NB4 (cell line): ENCODE results near the gene IL17RA.
A peak's percentile ranks its signal among the peaks of the same experiment; 100 is the strongest.
"Not testable (repeated sequence)": the region's sequence is repeated elsewhere in the genome, so short reads cannot be mapped to it uniquely, and the experiment has no call there.

Experiments
- DNase-seq: peaks from one replicate; pipeline ENCODE4 v3.0.0; 2010; ENCODE audit warnings: low read depth
- H3K4me3 ChIP-seq: one replicate; pipeline ENCODE4 v1.5.1; 2011; ENCODE audit warnings: mild to moderate bottlenecking, low read depth, low read length, moderate library complexity
- MYC ChIP-seq: IDR thresholded peaks from 2 replicates; pipeline ENCODE4 v1.6.1; 2011; ENCODE audit warnings: low read depth, low read length
- POLR2A ChIP-seq: IDR thresholded peaks from 2 replicates; pipeline ENCODE4 v1.6.1; 2011; ENCODE audit warnings: mild to moderate bottlenecking; ENCODE audit not compliant: insufficient read length; ENCODE audit errors: extremely low read depth
- TF ChIP-seq, protein P1 (sequence below): IDR thresholded peaks from 2 replicates; pipeline ENCODE4 v1.6.1; 2011; ENCODE audit warnings: low read depth, low read length
- TF ChIP-seq, protein P2 (sequence below): IDR thresholded peaks from one replicate; pipeline ENCODE4 v1.5.1; 2012; ENCODE audit warnings: low read depth, low read length

Gene IL17RA, protein sequence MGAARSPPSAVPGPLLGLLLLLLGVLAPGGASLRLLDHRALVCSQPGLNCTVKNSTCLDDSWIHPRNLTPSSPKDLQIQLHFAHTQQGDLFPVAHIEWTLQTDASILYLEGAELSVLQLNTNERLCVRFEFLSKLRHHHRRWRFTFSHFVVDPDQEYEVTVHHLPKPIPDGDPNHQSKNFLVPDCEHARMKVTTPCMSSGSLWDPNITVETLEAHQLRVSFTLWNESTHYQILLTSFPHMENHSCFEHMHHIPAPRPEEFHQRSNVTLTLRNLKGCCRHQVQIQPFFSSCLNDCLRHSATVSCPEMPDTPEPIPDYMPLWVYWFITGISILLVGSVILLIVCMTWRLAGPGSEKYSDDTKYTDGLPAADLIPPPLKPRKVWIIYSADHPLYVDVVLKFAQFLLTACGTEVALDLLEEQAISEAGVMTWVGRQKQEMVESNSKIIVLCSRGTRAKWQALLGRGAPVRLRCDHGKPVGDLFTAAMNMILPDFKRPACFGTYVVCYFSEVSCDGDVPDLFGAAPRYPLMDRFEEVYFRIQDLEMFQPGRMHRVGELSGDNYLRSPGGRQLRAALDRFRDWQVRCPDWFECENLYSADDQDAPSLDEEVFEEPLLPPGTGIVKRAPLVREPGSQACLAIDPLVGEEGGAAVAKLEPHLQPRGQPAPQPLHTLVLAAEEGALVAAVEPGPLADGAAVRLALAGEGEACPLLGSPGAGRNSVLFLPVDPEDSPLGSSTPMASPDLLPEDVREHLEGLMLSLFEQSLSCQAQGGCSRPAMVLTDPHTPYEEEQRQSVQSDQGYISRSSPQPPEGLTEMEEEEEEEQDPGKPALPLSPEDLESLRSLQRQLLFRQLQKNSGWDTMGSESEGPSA

DNA sequence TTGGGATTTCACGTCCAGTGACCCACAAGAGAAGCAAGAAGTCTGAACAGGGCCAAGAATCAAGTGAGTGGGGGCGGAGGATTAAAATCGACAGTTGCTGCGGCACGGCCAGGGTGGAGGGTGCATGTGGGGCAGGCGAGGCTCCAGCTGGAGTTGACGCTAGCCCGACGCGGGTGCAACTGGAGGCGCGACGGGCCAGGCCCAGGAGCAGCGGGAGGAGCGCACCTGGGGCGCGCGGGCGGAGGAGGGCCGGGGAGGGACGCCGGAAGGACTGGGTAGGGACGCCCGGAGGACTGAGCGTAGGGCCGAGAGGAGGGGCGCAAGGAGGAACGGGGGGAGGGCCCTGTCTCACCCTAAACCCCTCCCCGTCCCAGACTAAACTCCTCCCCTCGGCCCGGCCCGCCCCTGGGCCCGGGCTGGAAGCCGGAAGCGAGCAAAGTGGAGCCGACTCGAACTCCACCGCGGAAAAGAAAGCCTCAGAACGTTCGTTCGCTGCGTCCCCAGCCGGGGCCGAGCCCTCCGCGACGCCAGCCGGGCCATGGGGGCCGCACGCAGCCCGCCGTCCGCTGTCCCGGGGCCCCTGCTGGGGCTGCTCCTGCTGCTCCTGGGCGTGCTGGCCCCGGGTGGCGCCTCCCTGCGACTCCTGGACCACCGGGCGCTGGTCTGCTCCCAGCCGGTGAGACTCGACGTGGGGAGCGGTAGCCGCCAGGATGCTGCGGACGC is at the start of gene IL17RA:
IL17RA (plus strand) TSS at position 447 of the 723 bp plus-strand sequence; CDS start at position 539, 92 bp downstream.
- TF ChIP-seq MYC (no peak), POLR2A (peak; percentile 63)
- TF ChIP-seq, protein P1, sequence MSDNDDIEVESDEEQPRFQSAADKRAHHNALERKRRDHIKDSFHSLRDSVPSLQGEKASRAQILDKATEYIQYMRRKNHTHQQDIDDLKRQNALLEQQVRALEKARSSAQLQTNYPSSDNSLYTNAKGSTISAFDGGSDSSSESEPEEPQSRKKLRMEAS, result peak; percentile 23; the same call in 1 of the 2 replicates
- H3K4me3 ChIP-seq, result peak within 1 kb of the TSS; percentile 92
- peak; percentile 96 for DNase-seq

DNA sequence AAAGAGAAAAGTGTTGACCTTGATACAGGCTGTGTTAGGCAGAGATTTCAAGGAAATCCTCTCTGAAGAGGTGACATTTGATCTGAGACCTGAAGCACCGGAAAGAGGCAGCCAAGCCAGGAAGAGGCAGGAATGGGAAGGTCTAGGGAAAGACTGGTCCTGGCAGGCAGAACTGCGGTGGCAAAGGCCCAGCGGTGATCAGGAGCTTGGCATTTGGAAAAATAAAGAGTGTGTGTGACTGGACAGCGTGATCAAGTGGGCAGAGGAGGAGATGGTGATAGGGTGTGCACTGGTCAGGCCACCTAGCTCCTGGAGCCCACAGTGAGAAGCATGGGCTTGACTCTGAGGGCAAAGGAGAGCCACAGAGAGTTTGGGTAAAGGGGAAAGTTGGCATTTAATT is 49.6 kb upstream of the IL17RA start:
- no peak overlapping the region for H3K4me3 ChIP-seq
- no peak for TF ChIP-seq POLR2A
- TF ChIP-seq, protein P2, sequence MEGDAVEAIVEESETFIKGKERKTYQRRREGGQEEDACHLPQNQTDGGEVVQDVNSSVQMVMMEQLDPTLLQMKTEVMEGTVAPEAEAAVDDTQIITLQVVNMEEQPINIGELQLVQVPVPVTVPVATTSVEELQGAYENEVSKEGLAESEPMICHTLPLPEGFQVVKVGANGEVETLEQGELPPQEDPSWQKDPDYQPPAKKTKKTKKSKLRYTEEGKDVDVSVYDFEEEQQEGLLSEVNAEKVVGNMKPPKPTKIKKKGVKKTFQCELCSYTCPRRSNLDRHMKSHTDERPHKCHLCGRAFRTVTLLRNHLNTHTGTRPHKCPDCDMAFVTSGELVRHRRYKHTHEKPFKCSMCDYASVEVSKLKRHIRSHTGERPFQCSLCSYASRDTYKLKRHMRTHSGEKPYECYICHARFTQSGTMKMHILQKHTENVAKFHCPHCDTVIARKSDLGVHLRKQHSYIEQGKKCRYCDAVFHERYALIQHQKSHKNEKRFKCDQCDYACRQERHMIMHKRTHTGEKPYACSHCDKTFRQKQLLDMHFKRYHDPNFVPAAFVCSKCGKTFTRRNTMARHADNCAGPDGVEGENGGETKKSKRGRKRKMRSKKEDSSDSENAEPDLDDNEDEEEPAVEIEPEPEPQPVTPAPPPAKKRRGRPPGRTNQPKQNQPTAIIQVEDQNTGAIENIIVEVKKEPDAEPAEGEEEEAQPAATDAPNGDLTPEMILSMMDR, result no peak
- TF ChIP-seq, protein P1, result no peak
- no peak for TF ChIP-seq MYC
- DNase-seq, result no peak

DNA sequence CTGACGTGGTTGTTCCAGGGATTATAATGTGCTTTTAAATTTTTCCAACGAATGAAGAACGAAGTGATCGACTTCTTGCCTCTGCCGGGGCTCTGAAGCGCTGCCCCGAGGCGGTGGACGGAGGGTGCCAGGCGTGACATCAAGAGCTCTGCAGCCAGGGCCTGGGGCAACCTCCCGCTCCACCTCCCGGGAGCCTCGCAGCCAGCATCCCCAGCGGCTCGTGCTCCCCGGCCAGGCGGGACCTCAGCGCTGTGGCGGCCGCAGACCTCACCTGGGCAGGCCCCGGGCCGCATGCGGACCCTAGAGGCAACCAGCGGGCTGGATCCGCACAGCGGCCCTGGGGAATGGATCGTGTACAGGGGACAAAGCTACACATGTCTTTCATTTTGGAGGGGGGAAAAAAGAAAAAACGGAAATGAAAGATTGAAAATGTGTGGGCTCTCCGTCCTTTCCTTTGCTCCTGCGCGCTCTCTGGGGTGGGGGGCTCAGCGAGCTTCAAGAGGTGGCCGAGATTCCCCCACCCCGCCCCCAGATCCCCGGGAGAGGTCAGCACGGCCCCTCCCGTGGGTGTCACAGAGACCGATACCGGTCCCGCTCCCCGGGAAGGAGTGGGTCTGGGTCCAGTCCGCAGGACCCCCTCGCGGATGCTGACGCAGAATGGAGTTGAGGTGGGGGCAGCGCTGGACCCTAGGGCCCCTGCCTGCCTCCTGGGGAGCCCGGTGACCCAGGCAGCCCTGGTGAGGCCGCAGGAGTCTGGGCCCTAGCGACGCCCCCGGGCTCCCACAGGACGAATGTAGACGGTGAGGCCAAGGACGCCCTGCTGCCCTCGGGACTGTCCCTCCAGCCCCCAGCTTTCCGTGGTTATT is 48.6 kb upstream of the IL17RA start:
- not testable (repeated sequence) for H3K4me3 ChIP-seq, DNase-seq

DNA sequence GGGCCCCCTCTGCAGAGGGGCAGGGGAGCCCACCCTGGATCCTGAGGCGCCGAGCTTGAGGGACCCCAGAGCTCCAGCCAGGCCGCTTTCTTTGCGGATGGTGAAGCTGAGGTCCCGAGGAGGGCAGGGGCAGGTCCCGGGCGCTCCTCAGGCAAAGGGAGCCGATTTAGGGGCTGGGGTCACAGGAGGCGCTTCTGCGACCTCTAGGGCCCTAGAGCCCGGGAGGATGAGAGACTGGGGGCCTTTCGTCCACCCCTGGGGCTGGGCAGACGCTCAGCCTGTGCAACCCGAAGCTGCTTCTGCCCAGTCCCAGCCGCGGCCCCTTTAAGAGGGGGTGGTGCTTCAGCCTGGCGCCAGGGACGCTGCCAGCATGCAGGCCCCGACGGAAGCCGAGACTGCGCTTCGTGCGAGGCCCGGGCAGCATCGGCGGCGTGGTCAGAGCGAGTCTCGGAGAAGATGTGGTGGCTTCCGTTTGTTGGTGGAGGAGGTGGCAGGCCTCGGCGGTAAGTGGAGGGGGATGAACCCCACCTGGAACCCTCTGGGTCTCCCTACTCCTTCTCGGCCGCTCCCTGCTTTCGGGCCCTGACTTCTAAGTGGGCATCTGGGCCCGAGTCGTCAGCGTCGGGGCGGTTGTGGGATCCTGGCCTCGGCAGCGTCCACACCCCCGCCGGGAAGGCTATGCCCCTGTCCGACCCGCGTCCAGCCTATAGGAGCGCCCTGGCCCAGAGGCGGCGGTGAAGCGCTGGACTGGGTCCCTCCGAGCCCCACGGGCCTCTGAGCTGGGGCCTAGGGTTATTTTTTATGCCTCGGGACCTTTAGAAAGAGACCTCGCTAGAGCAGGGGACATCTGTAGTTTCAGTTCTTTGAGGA is 47.7 kb upstream of the IL17RA start:
- not testable (repeated sequence) for H3K4me3 ChIP-seq, DNase-seq

DNA sequence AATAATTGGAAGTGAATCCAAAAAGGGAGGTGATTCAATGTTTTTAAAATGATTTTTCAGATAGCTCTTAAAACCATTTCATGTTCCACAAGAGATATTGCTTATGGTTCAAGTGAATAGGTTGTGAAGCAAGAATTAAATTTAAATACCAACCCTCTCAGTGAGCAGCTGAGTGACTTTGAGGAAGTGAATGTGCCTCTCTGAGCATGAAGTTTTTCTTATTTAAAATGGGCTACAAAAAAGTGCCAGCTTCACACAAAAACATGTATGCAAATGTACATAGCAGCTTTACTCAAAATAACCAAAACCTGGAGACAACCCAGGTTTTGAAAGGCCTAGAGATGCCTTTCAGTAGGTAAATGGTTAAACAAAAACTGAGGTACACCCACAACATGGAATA is 41.3 kb upstream of the IL17RA start:
- no peak overlapping the region for H3K4me3 ChIP-seq
- TF ChIP-seq POLR2A (no peak), MYC (no peak)
- TF ChIP-seq, protein P2, result no peak
- TF ChIP-seq, protein P1, result no peak
- DNase-seq, result no peak

DNA sequence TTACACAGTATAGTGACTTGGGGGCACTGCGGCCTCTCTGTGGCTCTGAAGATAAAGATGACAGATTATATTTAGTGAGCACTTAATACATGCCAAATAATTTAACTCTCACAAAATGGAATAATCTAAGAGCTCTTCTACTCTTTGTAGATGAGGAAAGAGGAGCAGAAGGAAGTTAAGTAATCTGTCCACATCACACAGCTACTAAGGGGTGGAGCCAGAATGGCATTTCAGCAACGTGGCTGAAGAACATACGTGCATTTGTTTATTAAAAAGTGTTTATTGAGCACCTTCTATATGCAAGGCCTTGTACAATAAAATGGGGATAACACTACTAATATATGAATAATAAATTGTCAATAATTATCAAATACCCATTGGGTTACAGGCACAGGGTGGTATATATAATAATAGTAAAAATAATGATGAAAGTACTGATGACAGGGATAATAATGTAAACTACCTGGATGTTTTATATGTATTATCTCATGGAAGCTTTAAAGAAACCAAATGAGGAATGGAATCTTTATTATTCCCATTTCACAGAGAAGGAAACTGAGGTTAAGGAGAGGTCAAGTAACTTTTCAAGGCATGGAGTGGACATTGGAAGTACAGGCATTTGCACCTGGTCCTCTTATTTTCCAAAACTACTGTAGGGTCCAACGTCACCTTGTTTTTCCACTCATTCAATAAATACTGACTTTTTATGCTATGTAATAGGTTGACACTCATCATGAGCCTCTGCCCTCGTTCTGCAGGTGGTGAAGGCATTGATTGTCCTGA is 38.0 kb upstream of the IL17RA start:
- DNase-seq, result no peak
- H3K4me3 ChIP-seq, result no peak overlapping the region
- TF ChIP-seq, protein P1, result no peak
- no peak for TF ChIP-seq POLR2A
- TF ChIP-seq, protein P2, result no peak
- no peak for TF ChIP-seq MYC
